ENCODE measurements around the gene MACROH2A1. TPM values are rescaled to one million over a fixed set of nuclear protein-coding genes. Genes with fewer than 3 reads are reported as not detected.
A peak's percentile ranks its signal among the peaks of the same experiment; 100 is the strongest.

Gene MACROH2A1
- total and polyA plus RNA-seq, 9 of the 15 experiments (the other 6 are each of a cell fraction or from before 2014, with no cell fraction given): 44.9 to 289 (median 193) TPM

DNA sequence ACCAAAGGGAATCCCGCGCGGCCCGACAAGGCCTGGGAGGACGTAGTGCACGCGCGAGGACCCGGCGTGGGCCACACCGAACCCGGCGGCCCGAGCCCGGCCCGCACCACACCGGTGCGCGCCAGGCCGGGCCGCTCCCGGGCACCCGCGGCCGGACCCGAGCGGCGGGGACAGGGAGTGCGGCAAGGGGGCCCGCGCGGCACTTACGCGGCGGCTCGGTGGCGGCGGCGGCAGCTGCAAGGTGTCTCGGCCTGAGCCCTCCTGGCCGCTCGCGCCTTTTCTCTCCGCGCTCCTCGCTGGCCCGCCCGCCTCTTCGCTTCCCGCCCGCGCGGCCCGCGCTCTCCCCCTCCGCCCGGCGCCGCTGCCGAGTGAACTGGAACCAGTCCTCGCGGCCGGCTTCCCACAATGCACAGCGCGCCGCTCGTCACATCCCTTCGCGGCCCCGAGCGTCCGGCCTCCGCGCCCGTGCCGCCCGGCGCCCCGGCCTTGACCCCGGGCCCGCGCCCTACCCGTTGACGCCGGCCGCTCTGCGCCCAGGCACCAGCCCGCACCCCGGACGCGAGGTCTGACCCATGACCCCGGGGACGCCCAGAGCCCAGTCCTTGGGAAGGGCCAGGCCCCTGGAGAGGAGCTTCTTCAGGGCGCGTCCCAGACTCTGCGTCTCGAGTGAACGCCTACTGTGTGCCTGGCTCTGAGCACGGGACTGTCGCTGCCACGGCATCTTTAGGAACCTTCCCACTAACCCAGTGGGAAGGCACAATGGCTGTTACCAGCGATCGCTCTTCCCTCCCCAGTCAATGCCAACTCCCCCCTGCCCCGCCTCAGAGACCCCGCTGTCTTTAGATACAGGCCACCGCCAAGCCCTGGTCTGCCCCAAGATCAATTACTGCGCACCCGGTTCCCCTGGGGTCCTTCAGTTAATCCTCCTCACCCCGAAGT, at the start of gene MACROH2A1 (continued):
- TF ChIP-seq, protein P1, sequence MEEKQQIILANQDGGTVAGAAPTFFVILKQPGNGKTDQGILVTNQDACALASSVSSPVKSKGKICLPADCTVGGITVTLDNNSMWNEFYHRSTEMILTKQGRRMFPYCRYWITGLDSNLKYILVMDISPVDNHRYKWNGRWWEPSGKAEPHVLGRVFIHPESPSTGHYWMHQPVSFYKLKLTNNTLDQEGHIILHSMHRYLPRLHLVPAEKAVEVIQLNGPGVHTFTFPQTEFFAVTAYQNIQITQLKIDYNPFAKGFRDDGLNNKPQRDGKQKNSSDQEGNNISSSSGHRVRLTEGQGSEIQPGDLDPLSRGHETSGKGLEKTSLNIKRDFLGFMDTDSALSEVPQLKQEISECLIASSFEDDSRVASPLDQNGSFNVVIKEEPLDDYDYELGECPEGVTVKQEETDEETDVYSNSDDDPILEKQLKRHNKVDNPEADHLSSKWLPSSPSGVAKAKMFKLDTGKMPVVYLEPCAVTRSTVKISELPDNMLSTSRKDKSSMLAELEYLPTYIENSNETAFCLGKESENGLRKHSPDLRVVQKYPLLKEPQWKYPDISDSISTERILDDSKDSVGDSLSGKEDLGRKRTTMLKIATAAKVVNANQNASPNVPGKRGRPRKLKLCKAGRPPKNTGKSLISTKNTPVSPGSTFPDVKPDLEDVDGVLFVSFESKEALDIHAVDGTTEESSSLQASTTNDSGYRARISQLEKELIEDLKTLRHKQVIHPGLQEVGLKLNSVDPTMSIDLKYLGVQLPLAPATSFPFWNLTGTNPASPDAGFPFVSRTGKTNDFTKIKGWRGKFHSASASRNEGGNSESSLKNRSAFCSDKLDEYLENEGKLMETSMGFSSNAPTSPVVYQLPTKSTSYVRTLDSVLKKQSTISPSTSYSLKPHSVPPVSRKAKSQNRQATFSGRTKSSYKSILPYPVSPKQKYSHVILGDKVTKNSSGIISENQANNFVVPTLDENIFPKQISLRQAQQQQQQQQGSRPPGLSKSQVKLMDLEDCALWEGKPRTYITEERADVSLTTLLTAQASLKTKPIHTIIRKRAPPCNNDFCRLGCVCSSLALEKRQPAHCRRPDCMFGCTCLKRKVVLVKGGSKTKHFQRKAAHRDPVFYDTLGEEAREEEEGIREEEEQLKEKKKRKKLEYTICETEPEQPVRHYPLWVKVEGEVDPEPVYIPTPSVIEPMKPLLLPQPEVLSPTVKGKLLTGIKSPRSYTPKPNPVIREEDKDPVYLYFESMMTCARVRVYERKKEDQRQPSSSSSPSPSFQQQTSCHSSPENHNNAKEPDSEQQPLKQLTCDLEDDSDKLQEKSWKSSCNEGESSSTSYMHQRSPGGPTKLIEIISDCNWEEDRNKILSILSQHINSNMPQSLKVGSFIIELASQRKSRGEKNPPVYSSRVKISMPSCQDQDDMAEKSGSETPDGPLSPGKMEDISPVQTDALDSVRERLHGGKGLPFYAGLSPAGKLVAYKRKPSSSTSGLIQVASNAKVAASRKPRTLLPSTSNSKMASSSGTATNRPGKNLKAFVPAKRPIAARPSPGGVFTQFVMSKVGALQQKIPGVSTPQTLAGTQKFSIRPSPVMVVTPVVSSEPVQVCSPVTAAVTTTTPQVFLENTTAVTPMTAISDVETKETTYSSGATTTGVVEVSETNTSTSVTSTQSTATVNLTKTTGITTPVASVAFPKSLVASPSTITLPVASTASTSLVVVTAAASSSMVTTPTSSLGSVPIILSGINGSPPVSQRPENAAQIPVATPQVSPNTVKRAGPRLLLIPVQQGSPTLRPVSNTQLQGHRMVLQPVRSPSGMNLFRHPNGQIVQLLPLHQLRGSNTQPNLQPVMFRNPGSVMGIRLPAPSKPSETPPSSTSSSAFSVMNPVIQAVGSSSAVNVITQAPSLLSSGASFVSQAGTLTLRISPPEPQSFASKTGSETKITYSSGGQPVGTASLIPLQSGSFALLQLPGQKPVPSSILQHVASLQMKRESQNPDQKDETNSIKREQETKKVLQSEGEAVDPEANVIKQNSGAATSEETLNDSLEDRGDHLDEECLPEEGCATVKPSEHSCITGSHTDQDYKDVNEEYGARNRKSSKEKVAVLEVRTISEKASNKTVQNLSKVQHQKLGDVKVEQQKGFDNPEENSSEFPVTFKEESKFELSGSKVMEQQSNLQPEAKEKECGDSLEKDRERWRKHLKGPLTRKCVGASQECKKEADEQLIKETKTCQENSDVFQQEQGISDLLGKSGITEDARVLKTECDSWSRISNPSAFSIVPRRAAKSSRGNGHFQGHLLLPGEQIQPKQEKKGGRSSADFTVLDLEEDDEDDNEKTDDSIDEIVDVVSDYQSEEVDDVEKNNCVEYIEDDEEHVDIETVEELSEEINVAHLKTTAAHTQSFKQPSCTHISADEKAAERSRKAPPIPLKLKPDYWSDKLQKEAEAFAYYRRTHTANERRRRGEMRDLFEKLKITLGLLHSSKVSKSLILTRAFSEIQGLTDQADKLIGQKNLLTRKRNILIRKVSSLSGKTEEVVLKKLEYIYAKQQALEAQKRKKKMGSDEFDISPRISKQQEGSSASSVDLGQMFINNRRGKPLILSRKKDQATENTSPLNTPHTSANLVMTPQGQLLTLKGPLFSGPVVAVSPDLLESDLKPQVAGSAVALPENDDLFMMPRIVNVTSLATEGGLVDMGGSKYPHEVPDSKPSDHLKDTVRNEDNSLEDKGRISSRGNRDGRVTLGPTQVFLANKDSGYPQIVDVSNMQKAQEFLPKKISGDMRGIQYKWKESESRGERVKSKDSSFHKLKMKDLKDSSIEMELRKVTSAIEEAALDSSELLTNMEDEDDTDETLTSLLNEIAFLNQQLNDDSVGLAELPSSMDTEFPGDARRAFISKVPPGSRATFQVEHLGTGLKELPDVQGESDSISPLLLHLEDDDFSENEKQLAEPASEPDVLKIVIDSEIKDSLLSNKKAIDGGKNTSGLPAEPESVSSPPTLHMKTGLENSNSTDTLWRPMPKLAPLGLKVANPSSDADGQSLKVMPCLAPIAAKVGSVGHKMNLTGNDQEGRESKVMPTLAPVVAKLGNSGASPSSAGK (IDR thresholded peaks at IDR 0.05): peak; percentile 58; the same call in 1 of the 2 replicates
- TF ChIP-seq ETS2 (tag; IDR thresholded peaks at IDR 0.05; ENCODE audit: borderline replicate concordance, poor library complexity, severe bottlenecking) (no peak), JUNB (CRISPR knock-in tag; conservative IDR thresholded peaks at IDR 0.05) (no peak), FOXM1 (IDR thresholded peaks at IDR 0.05; ENCODE audit: low read depth) (no peak), FOXM1 (CRISPR knock-in tag; IDR thresholded peaks at IDR 0.05; ENCODE audit: low read depth) (no peak), FOXK1 (CRISPR knock-in tag; IDR thresholded peaks at IDR 0.05; ENCODE audit: borderline replicate concordance) (0 out of 2 replicates have a peak, but pooled peaks have one; percentile 3), CHD1 (IDR thresholded peaks at IDR 0.05; ENCODE audit: low read length) (peak; percentile 40)
- TF ChIP-seq, protein P2, sequence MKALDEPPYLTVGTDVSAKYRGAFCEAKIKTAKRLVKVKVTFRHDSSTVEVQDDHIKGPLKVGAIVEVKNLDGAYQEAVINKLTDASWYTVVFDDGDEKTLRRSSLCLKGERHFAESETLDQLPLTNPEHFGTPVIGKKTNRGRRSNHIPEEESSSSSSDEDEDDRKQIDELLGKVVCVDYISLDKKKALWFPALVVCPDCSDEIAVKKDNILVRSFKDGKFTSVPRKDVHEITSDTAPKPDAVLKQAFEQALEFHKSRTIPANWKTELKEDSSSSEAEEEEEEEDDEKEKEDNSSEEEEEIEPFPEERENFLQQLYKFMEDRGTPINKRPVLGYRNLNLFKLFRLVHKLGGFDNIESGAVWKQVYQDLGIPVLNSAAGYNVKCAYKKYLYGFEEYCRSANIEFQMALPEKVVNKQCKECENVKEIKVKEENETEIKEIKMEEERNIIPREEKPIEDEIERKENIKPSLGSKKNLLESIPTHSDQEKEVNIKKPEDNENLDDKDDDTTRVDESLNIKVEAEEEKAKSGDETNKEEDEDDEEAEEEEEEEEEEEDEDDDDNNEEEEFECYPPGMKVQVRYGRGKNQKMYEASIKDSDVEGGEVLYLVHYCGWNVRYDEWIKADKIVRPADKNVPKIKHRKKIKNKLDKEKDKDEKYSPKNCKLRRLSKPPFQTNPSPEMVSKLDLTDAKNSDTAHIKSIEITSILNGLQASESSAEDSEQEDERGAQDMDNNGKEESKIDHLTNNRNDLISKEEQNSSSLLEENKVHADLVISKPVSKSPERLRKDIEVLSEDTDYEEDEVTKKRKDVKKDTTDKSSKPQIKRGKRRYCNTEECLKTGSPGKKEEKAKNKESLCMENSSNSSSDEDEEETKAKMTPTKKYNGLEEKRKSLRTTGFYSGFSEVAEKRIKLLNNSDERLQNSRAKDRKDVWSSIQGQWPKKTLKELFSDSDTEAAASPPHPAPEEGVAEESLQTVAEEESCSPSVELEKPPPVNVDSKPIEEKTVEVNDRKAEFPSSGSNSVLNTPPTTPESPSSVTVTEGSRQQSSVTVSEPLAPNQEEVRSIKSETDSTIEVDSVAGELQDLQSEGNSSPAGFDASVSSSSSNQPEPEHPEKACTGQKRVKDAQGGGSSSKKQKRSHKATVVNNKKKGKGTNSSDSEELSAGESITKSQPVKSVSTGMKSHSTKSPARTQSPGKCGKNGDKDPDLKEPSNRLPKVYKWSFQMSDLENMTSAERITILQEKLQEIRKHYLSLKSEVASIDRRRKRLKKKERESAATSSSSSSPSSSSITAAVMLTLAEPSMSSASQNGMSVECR (CRISPR knock-in tag; IDR thresholded peaks at IDR 0.05): peak; percentile 58; the same call in 1 of the 2 replicates

Data from K562 (cell line).